Measurements from ENCODE around the gene RGPD8. TPM values are rescaled to one million over a fixed set of nuclear protein-coding genes. Genes with fewer than 3 reads are reported as not detected.

Gene RGPD8
- polyA plus RNA-seq, 3 donors: 4.0 to 7.1 (median 4.7) TPM

DNA sequence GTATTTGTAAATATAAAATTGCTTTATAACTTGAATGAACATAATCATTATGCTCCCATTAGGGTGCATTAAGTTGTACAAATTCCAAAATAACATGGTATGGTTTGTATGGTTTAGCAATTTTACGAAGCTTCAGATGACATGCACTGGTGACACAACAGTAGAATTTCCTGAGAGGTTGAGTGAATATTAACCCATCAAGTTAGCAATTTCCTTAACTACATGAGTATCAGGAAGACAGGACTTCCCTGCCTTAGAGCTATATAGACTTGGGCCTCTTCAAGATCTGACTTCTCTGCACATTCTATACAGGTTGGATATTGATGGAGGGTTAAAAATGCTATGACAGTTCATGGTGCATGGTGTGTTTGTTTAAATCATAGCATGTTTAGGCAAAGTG is 97.8 kb downstream of the RGPD8 start:
- DNase-seq: no peak

DNA sequence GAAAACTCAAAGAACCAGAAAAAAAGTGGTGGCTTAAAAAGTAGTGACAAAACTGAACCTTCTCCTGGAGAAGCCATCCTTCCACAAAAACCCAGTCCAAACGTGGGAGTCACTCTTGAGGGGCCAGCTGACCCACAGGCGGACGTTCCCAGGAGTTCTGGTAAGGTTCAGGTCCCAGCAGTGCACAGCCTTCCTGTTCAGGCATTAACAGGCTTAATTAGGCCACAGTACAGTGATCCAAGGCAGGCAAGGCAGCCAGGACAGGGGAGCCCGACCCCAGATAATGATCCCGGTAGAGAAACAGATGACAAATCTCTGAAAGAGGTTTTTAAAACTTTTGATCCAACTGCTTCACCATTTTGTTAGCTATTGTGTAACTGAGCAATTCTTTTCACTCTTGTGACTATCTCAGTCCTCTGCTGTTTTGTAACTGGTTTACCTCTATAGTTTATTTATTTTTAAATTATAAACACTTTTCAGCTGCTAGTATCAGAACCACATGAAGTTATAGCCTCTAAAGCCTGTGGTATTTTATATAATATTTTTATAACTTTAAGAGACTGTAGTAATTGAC is 101.2 kb downstream of the RGPD8 start:
- no peak for DNase-seq

DNA sequence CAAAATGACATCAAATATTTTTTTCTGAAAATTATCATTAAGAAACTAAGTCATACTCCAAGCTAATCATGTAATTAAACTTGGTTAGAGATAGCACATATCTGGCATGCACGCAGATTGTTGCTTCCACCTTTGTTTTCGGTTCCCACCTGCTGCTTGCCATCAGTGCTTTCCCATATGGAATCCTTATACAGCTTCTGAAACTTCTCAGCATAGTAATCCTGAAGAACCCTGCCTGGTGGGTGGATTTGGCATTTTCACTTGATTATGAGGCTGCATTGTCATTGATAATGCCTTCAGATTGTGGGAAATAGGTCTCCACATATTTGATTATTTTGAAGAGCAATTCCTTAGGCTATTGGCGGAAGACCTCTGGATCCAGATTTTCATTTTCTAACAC is 110.5 kb downstream of the RGPD8 start:
- no peak for DNase-seq

DNA sequence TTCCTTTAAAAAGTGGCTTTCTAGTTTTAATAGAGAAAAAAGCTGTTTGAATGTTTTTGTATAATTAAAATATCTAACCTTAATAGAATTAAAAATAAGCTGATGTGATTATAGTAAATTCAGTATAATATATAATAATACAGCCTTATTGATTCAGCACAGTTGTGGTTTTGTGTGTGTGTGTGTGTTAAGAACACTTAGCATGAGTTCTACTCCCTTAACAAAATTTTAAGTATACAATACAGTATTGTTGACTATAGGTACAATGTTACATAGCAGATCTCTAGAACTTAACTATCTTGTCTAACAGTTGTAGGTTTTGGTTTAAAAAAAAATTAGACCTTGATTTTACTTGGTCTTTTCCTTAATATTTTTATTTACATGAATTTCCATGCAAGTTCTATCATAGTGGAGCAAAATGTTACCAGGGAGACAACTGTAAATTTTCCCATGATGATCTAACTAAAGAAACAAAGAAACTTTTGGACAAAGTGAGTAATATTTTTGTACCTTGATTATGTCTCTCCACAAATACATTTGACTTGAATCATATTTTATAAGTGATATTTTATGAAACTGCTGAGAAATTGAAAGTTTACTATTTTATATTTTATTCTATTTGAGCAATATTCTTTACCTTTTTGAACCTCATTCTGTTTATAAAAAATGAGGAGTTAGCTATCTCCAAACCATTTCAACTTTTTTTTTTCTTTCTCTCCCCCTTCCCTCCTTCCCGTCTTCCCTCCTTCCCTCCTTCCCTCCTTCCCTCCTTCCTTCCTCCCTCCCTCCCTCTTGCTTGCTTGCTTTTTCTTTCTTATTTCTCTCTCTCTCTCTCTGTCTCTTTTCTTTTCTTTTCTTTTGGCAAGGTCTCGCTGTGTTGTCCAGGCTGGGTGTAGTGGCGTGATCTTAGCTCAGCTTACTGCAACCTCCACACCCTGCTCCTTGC is 111.8 kb downstream of the RGPD8 start:
- DNase-seq: no peak

Other genes starting within 250 kb of the RGPD8 start
- 10 to 100 TPM; 17.2 to 26.1 (median 25.1) TPM for gene ZC3H8, start 178.6 kb downstream of the RGPD8 start, polyA plus RNA-seq (ENCODE audit: insufficient read length in 3 of 3)
- gene ZC3H6, start 158.0 kb downstream of the RGPD8 start, polyA plus RNA-seq (ENCODE audit: insufficient read length in 3 of 3): 10 to 100 TPM in 1 of 3 donors, 1 to 10 TPM in 2; 6.9 to 10.6 (median 8.8) TPM
- 10 to 100 TPM; 35.2 to 40.2 (median 37.9) TPM for gene TTL, start 48.5 kb upstream of the RGPD8 start, polyA plus RNA-seq (ENCODE audit: insufficient read length in 3 of 3)
- 10 to 100 TPM; 21.0 to 25.2 (median 24.2) TPM for gene POLR1B, start 108.8 kb upstream of the RGPD8 start, polyA plus RNA-seq (ENCODE audit: insufficient read length in 3 of 3)
- gene CHCHD5, start 151.0 kb upstream of the RGPD8 start, polyA plus RNA-seq (ENCODE audit: insufficient read length in 3 of 3): 10 to 100 TPM; 32.7 to 37.7 (median 37.1) TPM
- gene SLC20A1, start 212.3 kb upstream of the RGPD8 start, polyA plus RNA-seq (ENCODE audit: insufficient read length in 3 of 3): 10 to 100 TPM; 40.0 to 51.5 (median 49.1) TPM

All from renal pelvis (tissue), 4 donors.